Glutamatergic neuron (in vitro differentiated cells): Measurements from ENCODE around the gene DGUOK. TPM values are rescaled to one million over a fixed set of nuclear protein-coding genes. Genes with fewer than 3 reads are reported as not detected.

Experiments used
- DNase-seq: peaks from one replicate; pipeline ENCODE4 v3.0.0; 2022
- H3K27ac Mint-ChIP-seq: one replicate; pipeline ENCODE4 v1.8.0; 2020; ENCODE audit warnings: mild to moderate bottlenecking, mixed read lengths, inconsistent platforms; ENCODE audit not compliant: unreplicated experiment
- H3K27me3 Mint-ChIP-seq: one replicate; pipeline ENCODE4 v1.8.0; 2020; ENCODE audit warnings: mild to moderate bottlenecking, moderate library complexity, mixed read lengths, inconsistent platforms; ENCODE audit not compliant: unreplicated experiment
- H3K36me3 Mint-ChIP-seq: one replicate; pipeline ENCODE4 v1.8.0; 2020; ENCODE audit warnings: mild to moderate bottlenecking, mixed read lengths, inconsistent platforms; ENCODE audit not compliant: unreplicated experiment
- H3K4me1 Mint-ChIP-seq: one replicate; pipeline ENCODE4 v1.8.0; 2020; ENCODE audit warnings: mild to moderate bottlenecking, low read depth, mixed read lengths, inconsistent platforms; ENCODE audit not compliant: unreplicated experiment
- H3K4me3 Mint-ChIP-seq: one replicate; pipeline ENCODE4 v1.8.0; 2020; ENCODE audit warnings: mild to moderate bottlenecking, mixed read lengths, inconsistent platforms; ENCODE audit not compliant: unreplicated experiment
- H3K9me3 Mint-ChIP-seq: one replicate; pipeline ENCODE4 v1.8.0; 2020; ENCODE audit warnings: mild to moderate bottlenecking, moderate library complexity, mixed read lengths, inconsistent platforms; ENCODE audit not compliant: unreplicated experiment
- total RNA-seq: library from RNA; stranded (reverse); fragmentation: NEBNext Ultra II Directional; extraction: Animal tissue kit (Norgen Biotek cat#: 25700); gene quantifications from one replicate; pipeline ENCODE4 v1.2.1, GENCODE V29; 2021; ENCODE audit not compliant: unreplicated experiment
- TF ChIP-seq, protein P1 (sequence below): fragments of 200-600 bp; sonication (generic); IDR thresholded peaks from one replicate; pipeline ENCODE4 v1.5.0; 2021; ENCODE audit not compliant: partially characterized antibody, unreplicated experiment

Gene DGUOK
- total RNA-seq, 1 donor from 2014 or later, result 96.8 TPM

DNA sequence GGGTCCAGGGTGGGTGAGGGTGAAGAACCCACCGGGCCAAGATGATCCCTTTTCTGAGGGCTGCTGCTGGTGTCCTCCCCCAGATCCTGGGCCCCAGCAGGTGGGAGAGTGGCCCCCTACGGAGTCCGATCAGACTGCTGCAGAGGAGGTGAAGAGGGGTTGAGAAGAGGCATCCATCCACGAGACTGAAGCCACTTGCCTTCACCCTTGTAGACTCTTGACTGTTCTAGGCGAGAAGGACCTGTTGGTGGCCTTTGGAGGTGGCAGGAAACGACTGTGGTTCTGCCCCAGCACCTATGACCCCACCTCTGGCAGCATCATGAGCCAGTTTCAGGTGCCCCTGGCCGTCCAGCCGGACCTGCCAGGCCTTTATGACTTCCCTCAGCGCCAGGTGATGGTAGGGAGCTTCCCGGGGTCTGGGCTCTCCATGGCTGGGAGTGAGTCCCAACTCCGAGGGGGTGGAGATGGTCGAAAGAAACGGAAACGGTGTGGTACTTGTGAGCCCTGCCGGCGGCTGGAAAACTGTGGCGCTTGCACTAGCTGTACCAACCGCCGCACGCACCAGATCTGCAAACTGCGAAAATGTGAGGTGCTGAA lies 59.5 kb downstream of the DGUOK start:
- DNase-seq, result no peak
- Mint-ChIP-seq H3K27ac (no peak overlapping the region), H3K9me3 (peaks cover 7% of the 10 kb centered on the region), H3K4me1 (peaks cover 31% of the 10 kb centered on the region), H3K36me3 (no peaks in the 10 kb centered on the region), H3K4me3 (peak overlapping the region; percentile 89), H3K27me3 (peaks cover 18% of the 10 kb centered on the region)
- TF ChIP-seq, protein P1, sequence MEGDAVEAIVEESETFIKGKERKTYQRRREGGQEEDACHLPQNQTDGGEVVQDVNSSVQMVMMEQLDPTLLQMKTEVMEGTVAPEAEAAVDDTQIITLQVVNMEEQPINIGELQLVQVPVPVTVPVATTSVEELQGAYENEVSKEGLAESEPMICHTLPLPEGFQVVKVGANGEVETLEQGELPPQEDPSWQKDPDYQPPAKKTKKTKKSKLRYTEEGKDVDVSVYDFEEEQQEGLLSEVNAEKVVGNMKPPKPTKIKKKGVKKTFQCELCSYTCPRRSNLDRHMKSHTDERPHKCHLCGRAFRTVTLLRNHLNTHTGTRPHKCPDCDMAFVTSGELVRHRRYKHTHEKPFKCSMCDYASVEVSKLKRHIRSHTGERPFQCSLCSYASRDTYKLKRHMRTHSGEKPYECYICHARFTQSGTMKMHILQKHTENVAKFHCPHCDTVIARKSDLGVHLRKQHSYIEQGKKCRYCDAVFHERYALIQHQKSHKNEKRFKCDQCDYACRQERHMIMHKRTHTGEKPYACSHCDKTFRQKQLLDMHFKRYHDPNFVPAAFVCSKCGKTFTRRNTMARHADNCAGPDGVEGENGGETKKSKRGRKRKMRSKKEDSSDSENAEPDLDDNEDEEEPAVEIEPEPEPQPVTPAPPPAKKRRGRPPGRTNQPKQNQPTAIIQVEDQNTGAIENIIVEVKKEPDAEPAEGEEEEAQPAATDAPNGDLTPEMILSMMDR, result no peak

DNA sequence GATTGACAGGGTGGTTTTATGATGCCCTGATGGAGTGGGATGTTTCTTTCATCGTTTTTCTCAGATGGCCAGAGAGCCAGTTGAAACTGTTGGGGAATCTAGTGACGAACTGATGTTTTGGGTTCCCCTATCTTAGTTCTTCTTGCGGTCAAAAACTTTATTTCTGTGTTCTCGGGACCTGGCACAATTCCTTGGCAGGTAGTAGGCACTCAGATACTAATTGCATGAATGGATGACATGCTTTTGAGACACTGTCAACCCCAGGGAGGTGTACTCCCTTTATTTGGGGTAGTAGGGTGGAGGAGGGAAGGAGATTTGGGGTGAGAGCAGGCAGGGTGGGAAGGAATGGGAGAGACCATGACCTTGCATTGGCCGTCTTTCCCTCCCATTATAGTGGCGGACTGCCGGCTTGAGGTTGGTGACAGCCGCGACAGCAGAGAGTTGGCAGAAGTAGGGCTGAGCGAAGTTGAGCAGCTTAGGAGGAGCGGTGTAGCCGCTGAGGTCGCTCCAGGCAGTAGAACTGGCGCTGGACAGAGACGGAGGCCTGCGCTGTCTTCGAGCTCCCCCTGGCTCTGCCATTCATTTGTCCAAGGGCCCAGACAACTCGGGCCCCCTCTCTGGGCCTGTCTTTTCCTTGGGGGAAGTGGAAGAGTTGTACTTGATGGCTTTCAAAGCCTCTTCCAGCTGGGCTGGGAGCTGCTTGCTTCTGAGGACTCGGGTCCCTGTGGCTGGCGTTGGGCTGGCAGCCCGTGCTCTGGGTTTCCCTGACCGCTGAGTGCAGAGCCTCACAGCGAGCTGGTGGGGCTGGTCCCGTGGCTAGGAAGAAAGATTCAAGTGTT lies 60.6 kb downstream of the DGUOK start:
- peaks cover 23% of the 10 kb centered on the region for H3K4me1 Mint-ChIP-seq
- DNase-seq, result no peak
- peak overlapping the region; percentile 89 for H3K4me3 Mint-ChIP-seq
- no peaks in the 10 kb centered on the region for H3K36me3 Mint-ChIP-seq
- no peak overlapping the region for H3K27ac Mint-ChIP-seq
- TF ChIP-seq, protein P1, result no peak
- peaks cover 18% of the 10 kb centered on the region for H3K27me3 Mint-ChIP-seq
- H3K9me3 Mint-ChIP-seq, result peaks cover 7% of the 10 kb centered on the region

DNA sequence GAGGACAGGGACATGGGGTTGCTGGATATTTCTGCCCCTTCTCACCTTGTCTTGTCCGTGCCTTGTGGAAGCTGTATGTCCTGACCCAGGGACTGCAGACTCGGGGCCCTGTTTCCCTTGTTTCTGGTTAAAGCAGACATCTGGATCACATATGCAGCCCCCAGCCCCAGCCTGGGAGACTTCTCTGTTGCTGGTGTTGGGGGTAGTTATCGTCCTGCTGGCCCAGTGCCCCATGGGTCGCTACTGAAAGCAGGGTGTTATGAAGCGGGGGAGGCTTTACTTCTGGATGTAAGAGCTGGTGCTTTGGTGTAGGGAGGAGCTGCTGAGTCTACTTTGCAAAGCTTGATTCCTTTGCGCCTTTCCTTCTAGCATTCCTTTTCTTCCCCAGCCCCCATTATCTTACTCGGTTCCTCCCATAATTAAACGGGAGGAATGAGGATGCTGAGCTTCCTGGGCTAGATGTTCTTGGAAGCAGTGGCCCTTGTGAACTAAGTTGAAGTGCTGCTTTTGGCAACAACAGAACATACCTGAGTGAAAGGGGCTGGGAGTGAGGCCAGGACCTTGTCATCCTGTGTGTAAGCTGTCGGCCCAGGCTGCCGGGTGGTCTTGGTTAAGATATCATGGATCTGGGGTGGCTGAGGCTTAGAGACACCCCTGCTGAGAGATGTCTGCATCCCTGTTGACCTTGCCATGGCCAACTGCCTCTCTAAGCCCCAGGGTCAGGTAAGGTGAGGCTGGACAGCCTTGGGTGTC lies 61.4 kb downstream of the DGUOK start:
- DNase-seq, result no peak
- peaks cover 19% of the 10 kb centered on the region for H3K27me3 Mint-ChIP-seq
- peak overlapping the region; percentile 89 for H3K4me3 Mint-ChIP-seq
- no peaks in the 10 kb centered on the region for H3K36me3 Mint-ChIP-seq
- H3K9me3 Mint-ChIP-seq, result peaks cover 7% of the 10 kb centered on the region
- TF ChIP-seq, protein P1, result no peak
- H3K27ac Mint-ChIP-seq, result no peak overlapping the region
- H3K4me1 Mint-ChIP-seq, result peaks cover 21% of the 10 kb centered on the region

DNA sequence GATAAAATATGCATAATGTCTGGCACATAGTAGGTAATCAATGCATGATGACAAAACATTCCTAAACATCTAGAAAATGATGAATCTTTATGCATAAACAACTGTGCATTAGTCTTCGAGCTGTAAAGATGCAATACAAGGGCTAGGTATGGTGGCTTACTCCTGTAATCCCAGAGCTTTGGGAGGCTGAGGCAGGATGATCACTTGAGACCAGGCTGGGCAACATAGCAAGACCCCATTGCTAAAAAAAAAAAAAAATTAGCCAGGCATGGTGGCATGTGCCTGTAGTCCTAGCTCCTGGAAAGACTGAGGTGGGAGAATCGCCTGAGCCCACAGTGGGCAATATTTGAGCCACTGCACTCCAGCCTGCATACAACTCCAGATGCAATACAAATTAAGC lies 63.3 kb downstream of the DGUOK start:
- DNase-seq, result no peak
- H3K9me3 Mint-ChIP-seq, result peaks cover 7% of the 10 kb centered on the region
- no peak overlapping the region for H3K27ac Mint-ChIP-seq
- no peak overlapping the region for H3K4me3 Mint-ChIP-seq
- no peaks in the 10 kb centered on the region for H3K36me3 Mint-ChIP-seq
- peaks cover 14% of the 10 kb centered on the region for H3K4me1 Mint-ChIP-seq
- TF ChIP-seq, protein P1, result no peak
- H3K27me3 Mint-ChIP-seq, result peaks cover 12% of the 10 kb centered on the region
